ENCODE data around the gene SLC66A2. TPM values are rescaled to one million over a fixed set of nuclear protein-coding genes. Genes with fewer than 3 reads are reported as not detected.
A peak's percentile ranks its signal among the peaks of the same experiment; 100 is the strongest.

SLC66A2 gene
- total RNA-seq, 1 experiment from 2014 or later = 19.5 TPM

DNA sequence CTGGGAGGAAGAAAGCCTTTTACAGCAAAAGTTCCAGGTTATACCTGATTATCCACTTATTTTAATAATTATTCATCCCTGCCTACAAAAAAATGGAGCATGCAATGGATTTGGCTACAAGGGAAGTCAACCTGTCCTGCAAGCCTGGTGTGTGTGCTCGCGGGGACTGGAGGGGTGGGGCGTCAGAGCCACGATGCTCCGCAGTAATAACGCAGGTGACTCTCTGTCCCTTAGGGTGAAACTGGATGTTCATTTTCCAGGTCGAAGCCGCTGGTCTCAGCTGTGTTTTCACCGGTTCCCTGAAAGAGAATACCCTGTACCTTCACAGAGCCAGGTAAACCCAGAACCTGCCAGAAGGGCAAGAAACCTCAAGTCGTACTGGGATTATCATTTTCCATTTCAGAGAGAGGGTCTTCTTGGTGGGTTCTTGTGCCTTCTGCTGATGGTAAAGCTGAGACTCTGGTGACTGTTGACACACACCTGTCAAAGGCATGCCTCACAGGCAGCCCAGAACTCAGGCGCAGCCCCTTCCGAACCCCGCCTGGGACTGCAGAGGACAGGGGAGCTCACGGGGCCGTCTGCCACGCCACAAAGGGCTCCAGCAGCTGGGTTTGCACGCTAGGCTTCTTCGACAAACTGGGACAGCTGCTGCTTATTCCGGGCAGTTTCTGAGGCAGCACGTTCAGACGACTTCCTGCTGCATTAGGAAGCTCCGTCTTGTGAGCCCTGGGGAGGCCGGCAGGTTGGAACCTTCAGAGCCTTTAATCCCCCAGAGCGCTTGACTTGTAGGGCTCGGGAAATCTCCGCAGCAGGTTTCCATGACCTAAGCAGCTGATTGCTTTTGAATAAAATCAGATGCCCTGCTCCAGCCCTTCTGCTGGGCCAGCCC is 95.1 kb downstream of the SLC66A2 start:
- BruUV-seq (replicated peaks) = no TSS peak
- peak overlapping the region; percentile 1 for H3K4me3 Mint-ChIP-seq (ENCODE audit: unreplicated experiment)
- no peaks in the 10 kb centered on the region for H3K4me1 ChIP-seq
- H3K9me3 ChIP-seq = no peaks in the 10 kb centered on the region
- ChIA-PET CTCF (no interaction called here), POLR2A (no interaction called here)
- no peaks in the 10 kb centered on the region for H3K36me3 Mint-ChIP-seq (ENCODE audit: insufficient read depth, unreplicated experiment)
- no peaks in the 10 kb centered on the region for H3K27me3 ChIP-seq (replicated peaks; ENCODE audit: control insufficient read depth, insufficient read depth, low read length)
- TF ChIP-seq, protein P1, sequence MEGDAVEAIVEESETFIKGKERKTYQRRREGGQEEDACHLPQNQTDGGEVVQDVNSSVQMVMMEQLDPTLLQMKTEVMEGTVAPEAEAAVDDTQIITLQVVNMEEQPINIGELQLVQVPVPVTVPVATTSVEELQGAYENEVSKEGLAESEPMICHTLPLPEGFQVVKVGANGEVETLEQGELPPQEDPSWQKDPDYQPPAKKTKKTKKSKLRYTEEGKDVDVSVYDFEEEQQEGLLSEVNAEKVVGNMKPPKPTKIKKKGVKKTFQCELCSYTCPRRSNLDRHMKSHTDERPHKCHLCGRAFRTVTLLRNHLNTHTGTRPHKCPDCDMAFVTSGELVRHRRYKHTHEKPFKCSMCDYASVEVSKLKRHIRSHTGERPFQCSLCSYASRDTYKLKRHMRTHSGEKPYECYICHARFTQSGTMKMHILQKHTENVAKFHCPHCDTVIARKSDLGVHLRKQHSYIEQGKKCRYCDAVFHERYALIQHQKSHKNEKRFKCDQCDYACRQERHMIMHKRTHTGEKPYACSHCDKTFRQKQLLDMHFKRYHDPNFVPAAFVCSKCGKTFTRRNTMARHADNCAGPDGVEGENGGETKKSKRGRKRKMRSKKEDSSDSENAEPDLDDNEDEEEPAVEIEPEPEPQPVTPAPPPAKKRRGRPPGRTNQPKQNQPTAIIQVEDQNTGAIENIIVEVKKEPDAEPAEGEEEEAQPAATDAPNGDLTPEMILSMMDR (IDR thresholded peaks at IDR 0.05; ENCODE audit: insufficient read depth in 1 of 2, low read depth in 1 of 2, low read length in 1 of 2, severe bottlenecking in 1 of 2, unreplicated experiment in 1 of 2) = no peak
- intact Hi-C loops (cut with micrococcal nuclease; ENCODE audit: unreplicated experiment) = no loop called here
- H3K27ac Mint-ChIP-seq (ENCODE audit: unreplicated experiment) = no peak overlapping the region
- peaks cover 3% of the 10 kb centered on the region for H3K27me3 Mint-ChIP-seq (ENCODE audit: insufficient read depth, unreplicated experiment)
- no peaks in the 10 kb centered on the region for H3K36me3 ChIP-seq (ENCODE audit: control insufficient read depth, insufficient read depth, low read length)
- H3K9me3 Mint-ChIP-seq (ENCODE audit: unreplicated experiment) = peaks cover 10% of the 10 kb centered on the region
- H3K4me1 Mint-ChIP-seq (ENCODE audit: low read depth, unreplicated experiment) = no peaks in the 10 kb centered on the region
- DNase-seq = peak in 1 of 2 experiments; percentile 6
- H3K4me3 ChIP-seq (ENCODE audit: low read depth, low read length) = peak overlapping the region; percentile 14

DNA sequence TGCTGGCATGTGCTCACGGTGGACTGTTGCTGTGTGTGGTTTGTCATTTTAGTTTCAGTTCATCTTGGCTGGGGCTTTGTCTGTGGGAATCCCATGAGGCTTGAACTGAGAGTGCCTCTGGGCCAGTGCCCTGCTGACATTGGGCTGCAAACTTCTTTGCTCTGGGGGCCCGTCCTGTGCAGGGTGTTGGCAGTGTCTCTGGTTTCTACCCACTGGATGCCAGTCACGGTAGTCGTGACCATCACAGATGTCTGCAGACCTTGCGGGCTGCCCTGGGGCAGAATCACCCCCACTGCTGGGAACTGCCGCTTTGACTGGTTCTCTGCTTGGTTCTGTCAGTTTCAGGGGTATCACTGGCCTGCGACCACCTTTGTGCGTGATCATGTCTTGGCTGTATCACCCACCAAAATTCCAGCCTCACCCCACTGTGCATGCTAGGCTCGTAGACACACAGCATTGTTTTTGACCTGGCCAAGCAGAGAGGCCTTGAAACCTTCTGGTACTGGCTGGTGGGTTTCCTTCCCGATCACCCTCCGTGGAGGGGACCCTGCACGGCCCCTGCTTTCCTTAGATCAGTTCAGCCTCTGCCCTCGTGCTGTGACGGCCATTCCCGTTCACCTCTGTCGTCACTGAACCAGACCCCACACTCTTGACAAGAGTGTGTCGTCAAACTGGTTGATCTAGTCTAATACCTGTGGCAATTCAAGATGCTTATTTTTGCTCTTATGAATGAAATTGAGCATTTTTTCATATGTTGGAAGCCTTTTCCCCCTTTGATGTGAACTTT is 96.1 kb downstream of the SLC66A2 start:
- no peak overlapping the region for H3K27ac Mint-ChIP-seq (ENCODE audit: unreplicated experiment)
- intact Hi-C loops (cut with micrococcal nuclease; ENCODE audit: unreplicated experiment) = no loop called here
- POLR2A ChIA-PET = no interaction called here

DNA sequence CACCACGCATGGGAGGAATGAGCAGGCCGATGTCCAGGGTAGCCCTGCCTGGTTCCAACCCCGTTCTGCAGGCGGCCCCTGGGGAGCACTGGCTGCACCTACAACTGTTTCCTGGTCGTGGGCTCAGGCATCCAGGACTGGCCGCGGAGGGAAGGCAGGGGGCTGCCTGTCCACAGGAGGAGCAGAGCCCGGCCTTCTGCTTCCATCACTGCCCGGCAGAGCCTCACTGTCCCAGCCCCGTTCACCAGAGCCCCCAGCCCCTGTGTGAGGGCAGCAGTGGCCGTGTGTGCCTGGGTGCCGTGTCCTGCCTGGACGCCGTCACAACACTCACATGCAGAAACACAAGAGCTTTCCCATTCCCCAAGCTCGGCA is 97.5 kb downstream of the SLC66A2 start:
- no peaks in the 10 kb centered on the region for H3K9me3 Mint-ChIP-seq (ENCODE audit: unreplicated experiment)
- H3K4me1 Mint-ChIP-seq (ENCODE audit: low read depth, unreplicated experiment) = no peaks in the 10 kb centered on the region
- no TSS peak for BruUV-seq (replicated peaks)
- ChIA-PET POLR2A (no interaction called here), CTCF (no interaction called here)
- no peak for DNase-seq
- Histone ChIP-seq H3K4me1 (no peaks in the 10 kb centered on the region), H3K27me3 (replicated peaks; ENCODE audit: control insufficient read depth, insufficient read depth, low read length) (no peaks in the 10 kb centered on the region), H3K4me3 (ENCODE audit: low read depth, low read length) (no peak overlapping the region), H3K36me3 (ENCODE audit: control insufficient read depth, insufficient read depth, low read length) (no peaks in the 10 kb centered on the region), H3K9me3 (no peaks in the 10 kb centered on the region)
- H3K4me3 Mint-ChIP-seq (ENCODE audit: unreplicated experiment) = no peak overlapping the region
- TF ChIP-seq, protein P1 (IDR thresholded peaks at IDR 0.05; ENCODE audit: insufficient read depth in 1 of 2, low read depth in 1 of 2, low read length in 1 of 2, severe bottlenecking in 1 of 2, unreplicated experiment in 1 of 2) = no peak
- intact Hi-C loops (cut with micrococcal nuclease; ENCODE audit: unreplicated experiment) = no loop called here
- H3K36me3 Mint-ChIP-seq (ENCODE audit: insufficient read depth, unreplicated experiment) = no peaks in the 10 kb centered on the region
- no peak overlapping the region for H3K27ac Mint-ChIP-seq (ENCODE audit: unreplicated experiment)
- H3K27me3 Mint-ChIP-seq (ENCODE audit: insufficient read depth, unreplicated experiment) = no peaks in the 10 kb centered on the region

More for the DNA sequence above, 96.1 kb downstream of the SLC66A2 start:
- TF ChIP-seq, protein P1 (IDR thresholded peaks at IDR 0.05; ENCODE audit: insufficient read depth in 1 of 2, low read depth in 1 of 2, low read length in 1 of 2, severe bottlenecking in 1 of 2, unreplicated experiment in 1 of 2) = no peak
- Histone ChIP-seq H3K27me3 (replicated peaks; ENCODE audit: control insufficient read depth, insufficient read depth, low read length) (no peaks in the 10 kb centered on the region), H3K4me1 (no peaks in the 10 kb centered on the region), H3K36me3 (ENCODE audit: control insufficient read depth, insufficient read depth, low read length) (no peaks in the 10 kb centered on the region), H3K9me3 (no peaks in the 10 kb centered on the region), H3K4me3 (ENCODE audit: low read depth, low read length) (no peak overlapping the region)
- peaks cover 3% of the 10 kb centered on the region for H3K9me3 Mint-ChIP-seq (ENCODE audit: unreplicated experiment)
- no peak for DNase-seq
- no peaks in the 10 kb centered on the region for H3K36me3 Mint-ChIP-seq (ENCODE audit: insufficient read depth, unreplicated experiment)
- no TSS peak for BruUV-seq (replicated peaks)
- H3K27me3 Mint-ChIP-seq (ENCODE audit: insufficient read depth, unreplicated experiment) = peaks cover under 1% of the 10 kb centered on the region
- no peak overlapping the region for H3K4me3 Mint-ChIP-seq (ENCODE audit: unreplicated experiment)
- CTCF ChIA-PET = no interaction called here
- H3K4me1 Mint-ChIP-seq (ENCODE audit: low read depth, unreplicated experiment) = no peaks in the 10 kb centered on the region
